ENCODE data around the gene MAP2.

GRCh38 chr2:209411296-209411695, 12.6 kb upstream of the MAP2 start:
- TF ChIP-seq BACH1 (IDR thresholded peaks at IDR 0.05; ENCODE audit: low read length), result no peak
- no peak for TF ChIP-seq CHD2 (IDR thresholded peaks at IDR 0.05; ENCODE audit: low read length)
- TF ChIP-seq CTCF (IDR thresholded peaks at IDR 0.05; ENCODE audit: control extremely low read depth in 1 of 3, insufficient read depth in 1 of 3, low read depth in 1 of 3, low read length in 3 of 3), result no peak
- TF ChIP-seq SRF (IDR thresholded peaks at IDR 0.05; ENCODE audit: low read depth, low read length), result no peak
- no peak for TF ChIP-seq RAD21 (IDR thresholded peaks at IDR 0.05 in 1 of 2, conservative IDR thresholded peaks at IDR 0.05 in 1 of 2; ENCODE audit: low read depth in 2 of 2, low read length in 2 of 2)

Measured in H1 (cell line).